GM19468 (cell line): ENCODE measurements around the gene CGB1.
"Not testable (repeated sequence)": the region's sequence is repeated elsewhere in the genome, so short reads cannot be mapped to it uniquely, and the experiment has no call there.

Experiments used
- ATAC-seq: cut with Tn5 transposase; IDR thresholded peaks from one replicate; pipeline ENCODE4 v1.9.1; 2021; ENCODE audit warnings: mild to moderate bottlenecking, moderate library complexity, moderate number of reproducible peaks; ENCODE audit not compliant: unreplicated experiment; ENCODE audit errors: extremely low read depth

The CGB1 gene

GRCh38 chr19:49059053-49059452, 22.4 kb upstream of the CGB1 start:
- no peak for ATAC-seq

GRCh38 chr19:49058562-49058961, 21.9 kb upstream of the CGB1 start:
- no peak for ATAC-seq

- no peak for ATAC-seq
These were observed 21.0 kb upstream of the CGB1 start, which contains the start of gene CGB7 for GRCh38 chr19:49057636-49058234. CGB7 (minus strand) TSS chr19:49057749; CDS start chr19:49055375, 2,374 bp downstream.

DNA sequence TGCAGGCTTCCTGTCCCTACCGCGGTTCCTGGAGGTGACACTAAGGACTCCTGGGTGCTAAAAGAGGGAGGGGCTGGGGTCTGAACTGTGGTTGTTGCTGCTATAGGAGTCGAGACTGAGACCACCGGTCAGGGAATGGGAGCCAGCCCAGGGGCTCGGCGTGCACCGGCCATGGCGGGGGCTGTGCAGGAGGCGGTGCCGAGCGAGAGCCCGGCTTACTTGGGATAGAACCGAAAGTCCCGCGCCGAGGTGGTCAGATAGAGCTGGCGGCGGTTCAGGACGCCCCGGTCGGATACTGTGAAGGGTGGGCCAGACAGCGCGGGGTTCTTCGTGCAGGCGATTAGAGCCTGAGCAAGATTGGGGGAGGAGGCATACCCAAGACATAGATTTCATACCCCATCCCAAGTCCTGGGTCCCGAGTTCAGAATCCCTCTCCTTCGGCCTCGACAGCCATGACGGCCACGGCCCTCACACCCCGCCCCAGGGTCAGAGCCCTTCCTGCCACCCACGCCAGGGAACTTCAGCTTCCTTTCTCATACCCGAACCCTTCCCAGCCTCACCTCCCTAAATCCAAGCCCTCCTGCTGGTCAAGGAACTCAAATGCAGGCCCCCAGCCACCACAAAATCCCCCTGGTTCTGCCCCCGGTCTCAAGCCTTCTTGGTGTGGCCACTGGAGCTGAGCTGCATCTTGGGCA, 20.4 kb upstream of the CGB1 start:
- ATAC-seq, result not testable (repeated sequence)

- no peak for ATAC-seq
These were observed 19.6 kb upstream of the CGB1 start for GRCh38 chr19:49056101-49056901.

- ATAC-seq, result not testable (repeated sequence)
These were observed 13.8 kb upstream of the CGB1 start for GRCh38 chr19:49050376-49051033.

- ATAC-seq, result not testable (repeated sequence)
These were observed 13.1 kb upstream of the CGB1 start for GRCh38 chr19:49049834-49050233.

DNA sequence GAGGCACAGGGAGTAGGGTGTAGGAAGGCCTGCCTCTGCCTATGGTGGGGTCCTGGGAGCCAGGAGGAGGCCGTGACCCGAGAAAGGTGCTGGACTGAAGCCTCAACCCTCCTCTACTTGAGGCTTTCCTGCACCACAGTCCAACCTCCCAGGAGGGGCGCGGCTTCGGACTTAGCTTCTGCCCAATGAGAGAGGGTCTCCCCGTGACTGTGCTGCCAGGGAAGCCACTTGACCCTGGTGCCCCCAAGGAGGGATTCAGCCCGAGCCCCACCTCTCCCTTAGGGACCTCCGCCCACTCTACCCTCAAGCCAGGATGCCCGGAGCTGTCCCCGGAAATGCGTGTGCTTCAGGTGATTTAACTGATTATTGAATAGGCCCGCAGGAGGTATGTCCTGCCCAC, 12.3 kb upstream of the CGB1 start, which contains the start of gene CGB8:
TSS of gene CGB8 (minus strand) at position 101 of the 400 bp plus-strand sequence. CDS start 372 bp downstream, outside the sequence.
- ATAC-seq, result not testable (repeated sequence)

DNA sequence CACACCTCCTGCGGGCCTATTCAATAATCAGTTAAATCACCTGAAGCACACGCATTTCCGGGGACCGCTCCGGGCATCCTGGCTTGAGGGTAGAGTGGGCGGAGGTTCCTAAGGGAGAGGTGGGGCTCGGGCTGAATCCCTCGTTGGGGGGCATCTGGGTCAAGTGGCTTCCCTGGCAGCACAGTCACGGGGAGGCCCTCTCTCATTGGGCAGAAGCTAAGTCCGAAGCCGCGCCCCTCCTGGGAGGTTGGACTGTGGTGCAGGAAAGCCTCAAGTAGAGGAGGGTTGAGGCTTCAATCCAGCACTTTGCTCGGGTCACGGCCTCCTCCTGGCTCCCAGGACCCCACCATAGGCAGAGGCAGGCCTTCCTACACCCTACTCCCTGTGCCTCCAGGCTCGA, 6.9 kb upstream of the CGB1 start, which contains the start of gene CGB5:
TSS of gene CGB5 (plus strand) at position 301 of the 400 bp plus-strand sequence. CDS start 362 bp downstream, outside the sequence.
- not testable (repeated sequence) for ATAC-seq

- ATAC-seq, result not testable (repeated sequence)
These were observed 6.0 kb upstream of the CGB1 start for GRCh38 chr19:49042666-49043065.

DNA sequence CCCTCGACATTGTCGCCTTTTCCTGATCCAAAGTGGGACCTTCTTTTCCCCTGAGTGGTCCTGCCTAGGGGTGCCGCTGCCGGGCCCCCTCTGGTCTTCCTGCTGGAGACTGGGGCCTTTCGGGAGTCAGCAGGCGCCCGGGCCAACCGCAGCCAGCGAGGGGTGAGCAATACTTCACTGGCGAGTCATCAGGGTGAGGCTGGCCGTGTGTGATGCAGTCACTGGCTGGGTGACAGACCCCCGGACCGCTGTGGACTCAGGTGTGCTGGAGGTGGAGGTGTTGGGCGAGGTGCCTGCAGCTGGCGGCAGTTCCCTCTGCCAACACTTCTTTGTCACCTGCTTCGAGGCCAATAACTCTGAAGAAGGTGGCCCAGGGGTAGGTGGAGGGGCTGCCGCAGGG, 5.5 kb upstream of the CGB1 start:
- ATAC-seq, result no peak

DNA sequence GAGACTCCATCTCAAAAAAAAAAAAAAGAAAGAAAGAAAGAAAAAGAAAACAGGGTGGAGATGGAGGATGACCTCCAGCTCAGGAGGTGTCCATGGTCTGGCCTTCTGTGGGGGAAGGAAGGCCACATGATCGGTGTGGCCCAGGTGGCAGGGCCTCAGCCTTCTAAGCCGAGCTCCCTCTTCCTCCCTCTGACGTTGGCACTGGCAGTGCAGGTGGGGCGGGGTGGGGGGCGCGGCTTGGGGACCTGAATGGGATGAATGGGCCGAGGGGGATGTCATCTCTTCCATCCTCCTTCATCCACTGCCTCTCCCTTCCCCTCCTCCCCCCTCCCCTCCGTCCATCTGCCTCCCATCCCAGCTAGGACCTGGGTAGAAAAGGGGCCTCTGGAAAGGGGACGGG, 3.0 kb upstream of the CGB1 start:
- not testable (repeated sequence) for ATAC-seq

GRCh38 chr19:49038557-49039276, 2.0 kb upstream of the CGB1 start:
- ATAC-seq, result not testable (repeated sequence)

GRCh38 chr19:49038111-49038510, 1.4 kb upstream of the CGB1 start:
- not testable (repeated sequence) for ATAC-seq

- ATAC-seq, result not testable (repeated sequence)
These were observed 4.9 kb downstream of the CGB1 start, which contains the start of gene CGB2 for GRCh38 chr19:49031642-49032301. CGB2 (plus strand) TSS chr19:49031890; CDS start chr19:49032096, 206 bp downstream.

GRCh38 chr19:49030323-49030722, 6.4 kb downstream of the CGB1 start:
- not testable (repeated sequence) for ATAC-seq

DNA sequence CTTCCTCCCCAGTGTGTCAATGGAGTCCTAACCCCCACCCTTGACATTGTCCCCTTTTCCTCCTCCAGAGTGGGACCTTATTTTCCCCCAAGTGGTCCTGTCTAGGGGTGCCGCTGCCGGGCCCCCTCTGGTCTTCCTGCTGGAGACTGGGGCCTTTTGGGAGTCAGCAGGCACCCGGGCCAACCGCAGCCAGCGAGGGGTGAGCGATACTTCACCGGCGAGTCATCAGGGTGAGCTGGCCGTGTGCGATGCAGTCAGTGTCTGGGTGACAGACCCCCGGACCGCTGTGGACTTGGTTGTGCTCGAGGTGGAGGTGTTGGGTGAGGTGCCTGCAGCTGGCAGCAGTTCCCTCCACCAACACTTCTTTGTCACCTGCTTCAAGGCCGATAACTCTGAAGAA, 6.9 kb downstream of the CGB1 start:
- not testable (repeated sequence) for ATAC-seq

- not testable (repeated sequence) for ATAC-seq
These were observed 8.0 kb downstream of the CGB1 start for GRCh38 chr19:49028686-49029085.

DNA sequence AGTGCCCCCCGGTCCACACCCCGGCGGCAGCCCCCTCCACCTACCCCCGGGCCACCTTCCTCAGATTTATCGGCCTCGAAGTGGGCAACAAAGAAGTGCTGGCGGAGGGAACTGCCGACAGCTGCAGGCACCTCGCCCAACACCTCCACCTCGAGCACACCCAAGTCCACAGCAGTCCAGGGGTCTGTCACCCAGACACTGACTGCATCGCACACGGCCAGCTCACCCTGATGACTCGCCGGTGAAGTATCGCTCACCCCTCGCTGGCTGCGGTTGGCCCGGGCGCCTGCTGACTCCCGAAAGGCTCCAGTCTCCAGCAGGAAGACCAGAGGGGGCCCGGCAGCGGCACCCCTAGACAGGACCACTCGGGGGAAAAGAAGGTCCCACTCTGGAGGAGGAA, 11.1 kb downstream of the CGB1 start:
- ATAC-seq, result not testable (repeated sequence)
